Measurements from ENCODE around the gene COL12A1. TPM values are rescaled to one million over a fixed set of nuclear protein-coding genes. Genes with fewer than 3 reads are reported as not detected.

The COL12A1 gene
- total RNA-seq (2013; cell fraction: nucleolus; rRNA removed) = 0.29 TPM in 1 of 2 replicates, not detected in the other
- total RNA-seq (2014; rRNA removed) (under 0.01 TPM in 1 of 2 replicates, not detected in the other), total RNA-seq (2014; rRNA removed; fragmentation: Illumina TruSeq; extraction: Trizol) (not detected in 2 replicates), total RNA-seq (2021) (0.29 and 0.69 TPM in 2 replicates), polyA plus RNA-seq (2011; rRNA removed) (0.03 TPM in 1 of 2 replicates, not detected in the other), polyA plus RNA-seq (2014; fragmentation: Illumina TruSeq; extraction: Trizol) (under 0.01 TPM in 1 of 2 replicates, not detected in the other), polyA plus RNA-seq (2014; fragmentation: Nextera tagmentation; extraction: Ambion mirVana) (not detected), polyA plus RNA-seq (2014; rRNA removed) (not detected in 2 replicates), polyA plus RNA-seq (2016; fragmentation: Nextera tagmentation; extraction: Ambion mirVana) (under 1 TPM; 0.04 to 0.17 TPM), polyA minus RNA-seq (2011; rRNA and poly(A)+ RNA removed) (not detected in 2 replicates), Bru-seq, nascent RNA (percentile 3 among the genes with signal in this experiment), BruChase-seq, experiment 1, labeled RNA remaining after a 6-hour chase (percentile 25 among the genes with signal in this experiment), BruChase-seq, experiment 2, labeled RNA remaining after a 2-hour chase (percentile 29 among the genes with signal in this experiment)
- not detected for polyA plus RNA-seq (2011; ENCODE audit: low read depth)
- 0.02 TPM in 1 of 2 replicates, not detected in the other for polyA plus RNA-seq (2011; cell fraction: cytosol; rRNA removed)
- not detected in 2 replicates for polyA plus RNA-seq (2011; cell fraction: nucleus; rRNA removed)
- not detected in 2 replicates for polyA plus RNA-seq (2012)
- polyA minus RNA-seq (2011; cell fraction: cytosol; rRNA and poly(A)+ RNA removed) = 3.3 and 3.6 TPM in 2 replicates
- 0.12 and 0.86 TPM in 2 replicates for polyA minus RNA-seq (2011; cell fraction: nucleus; rRNA and poly(A)+ RNA removed)
- long read RNA-seq, experiment 1 = 0 reads
- long read RNA-seq, experiment 2 = 0 reads

DNA sequence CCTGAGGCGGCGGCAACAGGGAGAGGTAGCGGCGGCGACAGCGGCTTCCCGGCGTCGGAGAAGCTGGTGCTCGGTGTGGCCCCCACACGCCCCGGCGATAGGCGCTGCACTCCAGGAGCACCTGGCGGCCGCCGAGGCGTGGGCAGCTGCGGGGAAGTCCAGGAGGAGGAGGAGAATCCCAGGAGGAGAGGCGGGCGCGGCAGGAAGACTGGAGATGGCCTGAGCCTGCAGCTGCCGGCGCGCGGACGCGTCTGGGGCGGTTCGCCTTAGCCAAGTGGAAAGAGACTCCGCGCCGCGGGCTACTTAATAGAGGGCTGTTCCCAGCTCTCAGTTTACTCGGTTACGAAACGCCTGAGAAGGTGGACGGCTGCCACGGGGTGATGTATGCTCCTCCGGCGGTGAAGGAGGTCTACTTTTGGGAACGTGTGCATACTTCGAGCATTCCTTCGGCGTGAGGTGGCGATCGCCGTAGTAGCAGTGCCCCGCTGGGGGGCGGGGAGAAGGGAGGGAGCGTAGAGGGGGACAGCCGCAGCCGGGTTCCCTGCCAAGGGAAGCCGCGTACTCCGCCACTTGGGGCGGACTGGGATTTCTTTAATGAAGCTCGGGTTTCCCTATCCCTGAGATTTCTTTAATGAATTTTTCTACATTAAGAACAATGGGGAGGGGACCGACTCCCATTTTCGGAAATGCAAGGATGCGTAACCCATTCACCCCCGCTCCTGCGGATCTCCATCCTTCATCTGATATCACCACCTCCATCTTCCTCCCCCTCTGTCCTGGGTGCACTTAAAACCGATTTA is at the start of gene COL12A1:
TSS of gene COL12A1 (minus strand) at position 278 of the 800 bp plus-strand sequence. CDS start 3,261 bp downstream, outside the sequence.
- no peaks in the 10 kb centered on the region for H3K9me3 ChIP-seq (replicated peaks; ENCODE audit: control insufficient read depth, insufficient read depth, low read length)
- no peaks in the 10 kb centered on the region; the same call in 1 of the 2 replicates for H4K20me1 ChIP-seq (ENCODE audit: control insufficient read depth, insufficient read depth)
- CTCF ChIA-PET = interaction anchor here (0.8 to 6.3 kb wide), 9 partner anchors 25 to 1468 kb away, joined by 3 to 95 read pairs (median 28); no protein-coding TSS in a partner anchor
- POLR2A ChIA-PET = interaction anchor here (0.5 to 0.6 kb wide), 2 partner anchors 755 to 1434 kb away, joined by 3 to 4 read pairs; no protein-coding TSS in a partner anchor
- no peak within 1 kb of the TSS for H3K9ac ChIP-seq (ENCODE audit: control insufficient read depth, insufficient read depth, low read length)
- no peak for DNase-seq (ENCODE audit: low read depth, low spot score)
- no peak for TF ChIP-seq NKRF (conservative IDR thresholded peaks at IDR 0.05)
- TF ChIP-seq SUZ12 (IDR thresholded peaks at IDR 0.05; ENCODE audit: unreplicated experiment) = peak; percentile 52
- no peak for TF ChIP-seq STAT1 (conservative IDR thresholded peaks at IDR 0.05)
- peak; percentile 97; the same call in 1 of the 2 replicates for TF ChIP-seq EZH2 (IDR thresholded peaks at IDR 0.05; ENCODE audit: borderline replicate concordance, control insufficient read depth, low read depth, low read length)
- no peak for FAIRE-seq
- WGBS (ENCODE audit: insufficient coverage, insufficient replicate concordance, low lambda C conversion rate, missing lambda C conversion rate) = 21% methylated on average over 49 of the region's 64 CpGs
- RAD21 ChIA-PET (ENCODE audit: unreplicated experiment) = interaction anchor here (1.1 to 4.4 kb wide), 4 partner anchors 796 to 1465 kb away, joined by 3 to 64 read pairs (median 8); no protein-coding TSS in a partner anchor
- no peak for ATAC-seq
- H3K27me3 ChIP-seq (replicated peaks in 1 of 2; ENCODE audit: control insufficient read depth in 2 of 2, insufficient read depth in 2 of 2, low read length in 1 of 2) = peaks cover 33 to 39% of the 10 kb centered on the region in 2 experiments
- H3K36me3 ChIP-seq (ENCODE audit: control insufficient read depth in 2 of 2, insufficient read depth in 2 of 2, low read length in 1 of 2) = no peaks in the 10 kb centered on the region
- H3K79me2 ChIP-seq (ENCODE audit: control insufficient read depth, insufficient read depth, low read length) = no peaks in the 10 kb centered on the region
- H2AFZ ChIP-seq (ENCODE audit: control insufficient read depth, low read depth, low read length) = no peak within 1 kb of the TSS
- no peaks in the 10 kb centered on the region for H3K4me1 ChIP-seq (ENCODE audit: control insufficient read depth, insufficient read depth, low read length)
- no peak within 1 kb of the TSS for H3K4me3 ChIP-seq
- BruUV-seq (replicated peaks) = no TSS peak
- no peak within 1 kb of the TSS for H3K27ac ChIP-seq (ENCODE audit: control insufficient read depth, insufficient read depth)
- in situ Hi-C loops (cut with MboI) = loop anchor here (10.0 kb wide), 1 partner anchor 791 kb away; no protein-coding TSS in a partner anchor
- no peak within 1 kb of the TSS for H3K4me2 ChIP-seq (ENCODE audit: control insufficient read depth, insufficient read depth)
- SMC1A ChIA-PET (ENCODE audit: uncharacterized antibody, unreplicated experiment) = interaction anchor here (0.8 to 4.7 kb wide), 3 partner anchors 11 to 796 kb away, joined by 3 to 60 read pairs (median 3); no protein-coding TSS in a partner anchor
- intact Hi-C loops (cut with micrococcal nuclease; ENCODE audit: unreplicated experiment) = loop anchor here (5.0 to 10.0 kb wide), 6 partner anchors 271 to 1529 kb away; no protein-coding TSS in a partner anchor
